GM12878 (cell line): ENCODE results near the gene PRR16. TPM values are rescaled to one million over a fixed set of nuclear protein-coding genes. Genes with fewer than 3 reads are reported as not detected.

ENCODE experiments used
- ATAC-seq: fragments of 200-7000 bp; cut with Tn5 transposase; 3 replicates; pipeline ENCODE4 v1.9.1; 2020; ENCODE audit warnings: mild to moderate bottlenecking, moderate library complexity
- BruUV-seq: library from RNA; stranded (reverse); fragments of 400-500 nt; replicated peaks from 2 replicates; lab custom pipeline; 2021; lab: Mats Ljungman, UMichigan
- CTCF ChIA-PET: fragments of 300-600 bp; sonication (Branson Sonifier 250); formaldehyde crosslinking; extraction: SDS; loops from one replicate; lab custom pipeline; 2021; ENCODE audit warnings: inconsistent platforms; lab: Yijun Ruan, JAX
- POLR2A ChIA-PET: fragments of 350-600 bp; formaldehyde crosslinking; extraction: SDS; loops from one replicate; lab custom pipeline; 2021; ENCODE audit warnings: inconsistent platforms; lab: Charles Lee
- RAD21 ChIA-PET: fragments of 300-600 bp; sonication (Branson Sonifier 250); formaldehyde crosslinking; loops from one replicate; lab custom pipeline; 2023; ENCODE audit warnings: antibody characterized with exemption; ENCODE audit not compliant: unreplicated experiment; lab: Charles Lee
- SMC1A ChIA-PET: fragments of 300-600 bp; sonication (Branson Sonifier 250); formaldehyde crosslinking; loops from one replicate; lab custom pipeline; 2023; ENCODE audit not compliant: unreplicated experiment, uncharacterized antibody; lab: Charles Lee
- DNase-seq: peaks from one replicate; pipeline ENCODE4 v3.0.0-alpha.2; 2011; ENCODE audit warnings: low read depth, low spot score
- FAIRE-seq: peaks from 3 replicates; lab custom pipeline; 2011; peaks lifted over from hg19 to GRCh38; lab: Jason Lieb, UNC
- H2AFZ ChIP-seq: 2 replicates; pipeline ENCODE4 v1.6.0; 2011; ENCODE audit warnings: low read depth, low read length, control low read depth; ENCODE audit not compliant: control insufficient read depth
- H3K27ac ChIP-seq: 2 replicates; pipeline ENCODE4 v1.5.1; 2011; ENCODE audit warnings: control low read depth; ENCODE audit not compliant: control insufficient read depth, insufficient read depth
- H3K27me3 ChIP-seq, 2 experiments: replicated peaks in 1 of 2; 2 replicates each; pipeline versions ENCODE4 v1.6.0 to v1.6.1; 2011; ENCODE audit warnings: low read length in 1 of 2; ENCODE audit not compliant: control insufficient read depth in 2 of 2, insufficient read depth in 2 of 2
- H3K36me3 ChIP-seq, 2 experiments: 2 replicates each; pipeline ENCODE4 v1.5.1; 2011; ENCODE audit warnings: low read length in 1 of 2; ENCODE audit not compliant: control insufficient read depth in 2 of 2, insufficient read depth in 2 of 2
- H3K4me1 ChIP-seq: 2 replicates; pipeline ENCODE4 v1.6.1; 2011; ENCODE audit warnings: mild to moderate bottlenecking, low read length, moderate library complexity, mixed read lengths; ENCODE audit not compliant: control insufficient read depth, insufficient read depth
- H3K4me2 ChIP-seq: 2 replicates; pipeline ENCODE4 v1.6.0; 2011; ENCODE audit warnings: control low read depth; ENCODE audit not compliant: control insufficient read depth, insufficient read depth
- H3K4me3 ChIP-seq: fragments of 200-600 bp; sonication (generic); 2 replicates; pipeline ENCODE4 v1.5.1; 2016
- H3K79me2 ChIP-seq: 2 replicates; pipeline ENCODE4 v1.6.0; 2011; ENCODE audit warnings: low read length; ENCODE audit not compliant: control insufficient read depth, insufficient read depth
- H3K9ac ChIP-seq: 2 replicates; pipeline ENCODE4 v1.8.0; 2011; ENCODE audit warnings: low read length, control low read depth, mixed read lengths; ENCODE audit not compliant: control insufficient read depth, insufficient read depth
- H3K9me3 ChIP-seq: replicated peaks from 3 replicates; pipeline ENCODE4 v1.5.1; 2011; ENCODE audit warnings: mild to moderate bottlenecking, low read length; ENCODE audit not compliant: control insufficient read depth, insufficient read depth
- H4K20me1 ChIP-seq: 2 replicates; pipeline ENCODE4 v1.6.0; 2011; ENCODE audit not compliant: control insufficient read depth, insufficient read depth
- ASH2L ChIP-seq: fragments of 300-600, 200-600 bp; sonication (generic); IDR thresholded peaks from 2 replicates; pipeline ENCODE4 v1.6.1; 2017; ENCODE audit warnings: low read depth, mild to moderate bottlenecking, borderline replicate concordance
- BMI1 ChIP-seq: fragments of 450-650 bp; IDR thresholded peaks from 2 replicates; pipeline ENCODE4 v1.6.1; 2016; ENCODE audit warnings: mild to moderate bottlenecking, moderate library complexity, borderline replicate concordance
- CBX5 ChIP-seq: sonication (generic); IDR thresholded peaks from 2 replicates; pipeline ENCODE4 v1.6.1; 2016; ENCODE audit warnings: low read depth, moderate library complexity, mild to moderate bottlenecking, inconsistent platforms
- CREM ChIP-seq: IDR thresholded peaks from 2 replicates; pipeline ENCODE4 v1.6.1; 2014; ENCODE audit warnings: antibody characterized with exemption, low read depth
- ELK1 ChIP-seq: IDR thresholded peaks from 2 replicates; pipeline ENCODE4 v1.6.1; 2012; ENCODE audit warnings: low read depth, low read length, improper control_type of control experiment
- GABPA ChIP-seq: IDR thresholded peaks from 2 replicates; pipeline ENCODE4 v1.6.1; 2014; ENCODE audit warnings: antibody characterized with exemption, low read depth, mild to moderate bottlenecking, inconsistent platforms
- HDAC6 ChIP-seq: fragments of 200-600 bp; sonication (generic); IDR thresholded peaks from one replicate; pipeline ENCODE4 v1.8.0; 2017; ENCODE audit warnings: antibody characterized with exemption; ENCODE audit not compliant: unreplicated experiment
- LARP7 ChIP-seq: fragments of 450-650 bp; IDR thresholded peaks from 2 replicates; pipeline ENCODE4 v1.6.1; 2017; ENCODE audit warnings: mild to moderate bottlenecking
- MEF2B ChIP-seq: fragments of 450-650 bp; IDR thresholded peaks from 2 replicates; pipeline ENCODE4 v1.6.1; 2018; ENCODE audit warnings: mild to moderate bottlenecking, moderate library complexity; ENCODE audit not compliant: partially characterized antibody, poor library complexity, severe bottlenecking
- NFYB ChIP-seq: IDR thresholded peaks from 2 replicates; pipeline ENCODE4 v1.6.1; 2011; ENCODE audit warnings: low read depth, mild to moderate bottlenecking, low read length, improper control_type of control experiment, moderate library complexity; ENCODE audit not compliant: insufficient read depth
- PRDM15 ChIP-seq: fragments of 450-650 bp; formaldehyde crosslinking; IDR thresholded peaks from 2 replicates; pipeline ENCODE4 v1.4.0; 2020; ENCODE audit warnings: mild to moderate bottlenecking, moderate library complexity
- RAD21 ChIP-seq: IDR thresholded peaks from 2 replicates; pipeline ENCODE4 v1.6.1; 2011; ENCODE audit warnings: mild to moderate bottlenecking, low read depth, low read length, moderate library complexity; ENCODE audit not compliant: insufficient read depth
- SREBF2 ChIP-seq: IDR thresholded peaks from 2 replicates; pipeline ENCODE4 v1.6.1; 2012; ENCODE audit warnings: mild to moderate bottlenecking, low read length
- WGBS: methylation state at CpG from one replicate; pipeline ENCODE4 v1.1.6; 2016; ENCODE audit warnings: low lambda C conversion rate; ENCODE audit not compliant: insufficient replicate concordance, insufficient coverage; ENCODE audit errors: missing lambda C conversion rate; 5-methylcytosine and 5-hydroxymethylcytosine counted together
- in situ Hi-C: fragments of 300-500 bp; cut with MboI; formaldehyde crosslinking; loops from 9 replicates; pipeline ENCODE4 v1.14.3; 2018; ENCODE audit warnings: mixed read lengths
- intact Hi-C: fragments of 100-400 bp; cut with micrococcal nuclease; formaldehyde crosslinking; loops from one replicate; pipeline ENCODE4 v1.14.2; 2022; ENCODE audit not compliant: unreplicated experiment
- polyA plus RNA-seq, 11 experiments: library from polyadenylated mRNA; depleted of rRNA in 4 of 11; unstranded in 6 of 11; stranded (reverse) in 5 of 11; fragments of >200 nt; fragmentation: Nextera tagmentation in 4 of 11; fragmentation: Illumina TruSeq in 1 of 11; extraction: Ambion mirVana in 4 of 11; extraction: Trizol in 1 of 11; gene quantifications; 1 replicate in 1 of 11; 2 replicates in 10 of 11; pipeline versions ENCODE4 v1.2.1 to v1.2.3, GENCODE V29; 2011 to 2016; ENCODE audit warnings: inconsistent platforms in 2 of 11, missing spikeins in 2 of 11, low read depth in 1 of 11
- total RNA-seq, 4 experiments: library from RNA; depleted of rRNA in 3 of 4; stranded (reverse); fragments of >200 nt in 3 of 4; fragmentation: Illumina TruSeq in 1 of 4; extraction: Trizol in 1 of 4; gene quantifications; 2 replicates each; pipeline versions ENCODE4 v1.2.1 to v1.2.3, GENCODE V29; 2013 to 2021

The PRR16 gene
- total and polyA plus RNA-seq, 10 of the 15 experiments (the other 5 are each of a cell fraction or from before 2014, with no cell fraction given), result not detected

GRCh38 chr5:120527251-120527650 lies 63.2 kb downstream of the PRR16 start:
- no peak overlapping the region for H3K4me3 ChIP-seq
- H3K36me3 ChIP-seq, result no peaks in the 10 kb centered on the region
- no peaks in the 10 kb centered on the region for H3K27me3 ChIP-seq
- no peaks in the 10 kb centered on the region for H4K20me1 ChIP-seq
- no peak overlapping the region for H3K4me2 ChIP-seq
- H3K9me3 ChIP-seq, result no peaks in the 10 kb centered on the region
- intact Hi-C loops, result no loop called here
- no peaks in the 10 kb centered on the region for H3K4me1 ChIP-seq
- H3K79me2 ChIP-seq, result no peaks in the 10 kb centered on the region
- FAIRE-seq, result no peak
- ATAC-seq, result no peak
- in situ Hi-C loops, result no loop called here
- H3K27ac ChIP-seq, result no peak overlapping the region
- CTCF ChIA-PET, result no interaction called here
- no peak for TF ChIP-seq SREBF2
- TF ChIP-seq NFYB, result no peak
- TF ChIP-seq LARP7, result no peak
- TF ChIP-seq RAD21, result no peak
- no peak for TF ChIP-seq GABPA
- no peak for TF ChIP-seq ASH2L
- no peak for TF ChIP-seq MEF2B
- no peak for TF ChIP-seq ELK1
- TF ChIP-seq CBX5, result no peak
- no peak for TF ChIP-seq CREM
- no peak for TF ChIP-seq BMI1
- TF ChIP-seq PRDM15 (CRISPR knock-in tag), result no peak
- TF ChIP-seq HDAC6, result no peak
- TF ChIP-seq, all 136 proteins: peak for 0
- Histone ChIP-seq H3K9ac (no peak overlapping the region), H2AFZ (no peak overlapping the region)
- no peak for DNase-seq
- RAD21 ChIA-PET, result no interaction called here
- WGBS, result 12% methylated on average over 3 of the region's 3 CpGs
- SMC1A ChIA-PET, result interaction anchor here (1.2 kb wide), 1 partner anchor 176 kb away, joined by 3 read pairs; no protein-coding TSS in a partner anchor
- POLR2A ChIA-PET, result no interaction called here
- no TSS peak for BruUV-seq
